Subcutaneous abdominal adipose tissue (tissue), 5 donors: ENCODE data around the gene PATJ.

Source experiments
- H3K27ac ChIP-seq: one replicate; pipeline ENCODE4 v1.7.0; 2013; ENCODE audit warnings: low read depth, mild to moderate bottlenecking, inconsistent platforms, low read length, moderate library complexity
- H3K27me3 ChIP-seq, 5 donors: one replicate each; pipeline ENCODE4 v1.7.0; 2013; ENCODE audit warnings: low read length in 5 of 5, inconsistent platforms in 1 of 5; ENCODE audit not compliant: control insufficient read depth in 5 of 5, insufficient read depth in 4 of 5
- H3K36me3 ChIP-seq, 5 donors: one replicate each; pipeline ENCODE4 v1.7.0; 2013; ENCODE audit warnings: low read length in 5 of 5; ENCODE audit not compliant: control insufficient read depth in 5 of 5, insufficient read depth in 5 of 5
- H3K4me1 ChIP-seq, 5 donors: one replicate each; pipeline ENCODE4 v1.7.0; 2013; ENCODE audit warnings: low read length in 5 of 5, mild to moderate bottlenecking in 3 of 5, moderate library complexity in 1 of 5; ENCODE audit not compliant: control insufficient read depth in 5 of 5, insufficient read depth in 5 of 5
- H3K4me3 ChIP-seq, 5 donors: one replicate each; pipeline ENCODE4 v1.7.0; 2013; ENCODE audit warnings: low read length in 5 of 5, low read depth in 1 of 5
- H3K9ac ChIP-seq, 5 donors: one replicate each; pipeline ENCODE4 v1.7.0; 2013; ENCODE audit warnings: low read length in 5 of 5, mild to moderate bottlenecking in 4 of 5, moderate library complexity in 3 of 5
- H3K9me3 ChIP-seq, 5 donors: one replicate each; pipeline ENCODE4 v1.7.0; 2013; ENCODE audit warnings: low read length in 5 of 5; ENCODE audit not compliant: control insufficient read depth in 5 of 5
- donor health status: healthy.
- donor health status: healthy.
- donor health status: healthy.
- donor health status: healthy.
- donor health status: healthy.

The PATJ gene

GRCh38 chr1:61746813-61747212 lies 4.5 kb downstream of the PATJ start:
- Histone ChIP-seq H3K4me3 (no peak overlapping the region), H3K27me3 (no peaks in the 10 kb centered on the region), H3K4me1 (peaks cover 2 to 19% (median 10%) of the 10 kb centered on the region in 5 donors), H3K9me3 (no peaks in the 10 kb centered on the region), H3K36me3 (no peaks in the 10 kb centered on the region), H3K9ac (no peak overlapping the region), H3K27ac (no peak overlapping the region)

GRCh38 chr1:61748566-61748965 lies 6.3 kb downstream of the PATJ start:
- no peaks in the 10 kb centered on the region for H3K36me3 ChIP-seq
- no peak overlapping the region for H3K27ac ChIP-seq
- H3K4me3 ChIP-seq, result no peak overlapping the region
- H3K9me3 ChIP-seq, result no peaks in the 10 kb centered on the region
- no peak overlapping the region for H3K9ac ChIP-seq
- H3K4me1 ChIP-seq, result peaks cover 0 to 10% (median 0%) of the 10 kb centered on the region in 5 donors
- H3K27me3 ChIP-seq, result no peaks in the 10 kb centered on the region

- Histone ChIP-seq H3K27ac (no peak overlapping the region), H3K9me3 (no peaks in the 10 kb centered on the region), H3K4me3 (no peak overlapping the region), H3K9ac (no peak overlapping the region), H3K36me3 (no peaks in the 10 kb centered on the region), H3K4me1 (peaks cover 0 to 7% (median 0%) of the 10 kb centered on the region in 5 donors), H3K27me3 (no peaks in the 10 kb centered on the region)
These were observed 7.3 kb downstream of the PATJ start for GRCh38 chr1:61749574-61749973.

- Histone ChIP-seq H3K36me3 (no peaks in the 10 kb centered on the region), H3K27ac (no peak overlapping the region), H3K9ac (no peak overlapping the region), H3K27me3 (no peaks in the 10 kb centered on the region), H3K4me1 (no peaks in the 10 kb centered on the region), H3K4me3 (no peak overlapping the region), H3K9me3 (no peaks in the 10 kb centered on the region)
These were observed 10.7 kb downstream of the PATJ start for GRCh38 chr1:61752921-61753389.

GRCh38 chr1:61753998-61754508 lies 11.8 kb downstream of the PATJ start:
- H3K27ac ChIP-seq, result no peak overlapping the region
- no peaks in the 10 kb centered on the region for H3K9me3 ChIP-seq
- no peak overlapping the region for H3K4me3 ChIP-seq
- H3K36me3 ChIP-seq, result no peaks in the 10 kb centered on the region
- no peaks in the 10 kb centered on the region for H3K4me1 ChIP-seq
- no peak overlapping the region for H3K9ac ChIP-seq
- no peaks in the 10 kb centered on the region for H3K27me3 ChIP-seq

GRCh38 chr1:61754545-61754944 lies 12.3 kb downstream of the PATJ start:
- Histone ChIP-seq H3K36me3 (no peaks in the 10 kb centered on the region), H3K27ac (no peak overlapping the region), H3K9ac (no peak overlapping the region), H3K27me3 (no peaks in the 10 kb centered on the region), H3K9me3 (no peaks in the 10 kb centered on the region), H3K4me3 (no peak overlapping the region), H3K4me1 (no peaks in the 10 kb centered on the region)

- Histone ChIP-seq H3K4me3 (no peak overlapping the region), H3K9ac (no peak overlapping the region)
These were observed 14.5 kb downstream of the PATJ start for GRCh38 chr1:61756773-61757172.

GRCh38 chr1:61757950-61758349 lies 15.7 kb downstream of the PATJ start:
- H3K36me3 ChIP-seq, result no peaks in the 10 kb centered on the region
- H3K9ac ChIP-seq, result no peak overlapping the region
- H3K4me1 ChIP-seq, result no peaks in the 10 kb centered on the region
- H3K27me3 ChIP-seq, result no peaks in the 10 kb centered on the region
- H3K9me3 ChIP-seq, result no peaks in the 10 kb centered on the region
- H3K27ac ChIP-seq, result no peak overlapping the region
- no peak overlapping the region for H3K4me3 ChIP-seq

More at GRCh38 chr1:61756773-61757172, 14.5 kb downstream of the PATJ start:
- Histone ChIP-seq H3K4me1 (no peaks in the 10 kb centered on the region), H3K36me3 (no peaks in the 10 kb centered on the region), H3K9me3 (no peaks in the 10 kb centered on the region), H3K27ac (no peak overlapping the region), H3K27me3 (no peaks in the 10 kb centered on the region)

- Histone ChIP-seq H3K9ac (no peak overlapping the region), H3K4me1 (no peaks in the 10 kb centered on the region), H3K9me3 (no peaks in the 10 kb centered on the region), H3K36me3 (peaks cover 0 to 8% (median 3%) of the 10 kb centered on the region in 5 donors), H3K4me3 (no peak overlapping the region), H3K27me3 (no peaks in the 10 kb centered on the region), H3K27ac (no peak overlapping the region)
These were observed 27.9 kb downstream of the PATJ start for GRCh38 chr1:61770131-61770530.

GRCh38 chr1:61776091-61776490 lies 33.8 kb downstream of the PATJ start:
- Histone ChIP-seq H3K36me3 (peaks cover 0 to under 1% (median 0%) of the 10 kb centered on the region in 5 donors), H3K9ac (no peak overlapping the region), H3K27me3 (no peaks in the 10 kb centered on the region), H3K4me1 (no peaks in the 10 kb centered on the region), H3K4me3 (no peak overlapping the region), H3K9me3 (no peaks in the 10 kb centered on the region), H3K27ac (no peak overlapping the region)
